ENCODE data around the gene NCAPG2.

NCAPG2 gene

GRCh38 chr7:158623241-158623640, 81.4 kb downstream of the NCAPG2 start:
- Histone ChIP-seq H4K12ac (ENCODE audit: low read depth, low read length) (no peak overlapping the region), H3K23ac (ENCODE audit: low read length) (no peak overlapping the region), H3K18ac (ENCODE audit: low read length) (no peak overlapping the region), H3K4me3 (ENCODE audit: low read depth, low read length) (no peak overlapping the region), H3K79me1 (ENCODE audit: low read length) (no peaks in the 10 kb centered on the region), H2BK5ac (ENCODE audit: low read depth, low read length, poor library complexity) (no peak overlapping the region), H2BK12ac (ENCODE audit: low read length) (no peak overlapping the region), H3K4me2 (ENCODE audit: low read length) (no peak overlapping the region), H3K14ac (ENCODE audit: low read length) (no peak overlapping the region), H3K9ac (ENCODE audit: low read length) (no peak overlapping the region), H3K9me3 (ENCODE audit: insufficient read depth, low read depth, low read length) (no peaks in the 10 kb centered on the region), H4K8ac (ENCODE audit: low read depth, low read length) (no peak overlapping the region), H3K4ac (ENCODE audit: low read depth, low read length) (no peak overlapping the region), H2BK120ac (ENCODE audit: insufficient read depth, low read length, poor library complexity) (no peak overlapping the region), H2AFZ (ENCODE audit: insufficient read depth, low read length, poor library complexity) (no peak overlapping the region), H3K79me2 (ENCODE audit: control insufficient read depth, insufficient read depth, low read length, poor library complexity) (no peaks in the 10 kb centered on the region), H4K91ac (ENCODE audit: low read depth, low read length) (no peak overlapping the region), H2AK5ac (ENCODE audit: low read length) (no peak overlapping the region), H3K27me3 (ENCODE audit: insufficient read depth, low read length) (no peaks in the 10 kb centered on the region), H3K36me3 (ENCODE audit: control insufficient read depth in 1 of 2, insufficient read depth in 2 of 2, low read length in 2 of 2) (peaks cover 0 to 8% of the 10 kb centered on the region in 2 experiments), H3K4me1 (ENCODE audit: control insufficient read depth in 1 of 2, insufficient read depth in 2 of 2, low read length in 2 of 2) (no peaks in the 10 kb centered on the region), H3K27ac (ENCODE audit: low read depth, low read length) (no peak overlapping the region)
- no peak for DNase-seq
- no CpG with 5 or more reads among the region's 13 CpGs for WGBS (ENCODE audit: extremely low coverage, insufficient coverage, insufficient read length)

GRCh38 chr7:158620839-158621441, 83.7 kb downstream of the NCAPG2 start:
- Histone ChIP-seq H3K79me2 (ENCODE audit: control insufficient read depth, insufficient read depth, low read length, poor library complexity) (no peaks in the 10 kb centered on the region), H3K4me3 (ENCODE audit: low read depth, low read length) (no peak overlapping the region), H3K36me3 (ENCODE audit: control insufficient read depth in 1 of 2, insufficient read depth in 2 of 2, low read length in 2 of 2) (peaks cover 0 to 10% of the 10 kb centered on the region in 2 experiments), H2BK5ac (ENCODE audit: low read depth, low read length, poor library complexity) (no peak overlapping the region), H2AFZ (ENCODE audit: insufficient read depth, low read length, poor library complexity) (no peak overlapping the region), H3K4me2 (ENCODE audit: low read length) (no peak overlapping the region), H3K9me3 (ENCODE audit: insufficient read depth, low read depth, low read length) (no peaks in the 10 kb centered on the region), H4K8ac (ENCODE audit: low read depth, low read length) (no peak overlapping the region), H3K23ac (ENCODE audit: low read length) (no peak overlapping the region), H3K27me3 (ENCODE audit: insufficient read depth, low read length) (no peaks in the 10 kb centered on the region), H3K79me1 (ENCODE audit: low read length) (no peaks in the 10 kb centered on the region), H4K91ac (ENCODE audit: low read depth, low read length) (no peak overlapping the region), H2BK120ac (ENCODE audit: insufficient read depth, low read length, poor library complexity) (no peak overlapping the region), H3K4me1 (ENCODE audit: control insufficient read depth in 1 of 2, insufficient read depth in 2 of 2, low read length in 2 of 2) (no peaks in the 10 kb centered on the region), H3K27ac (ENCODE audit: low read depth, low read length) (no peak overlapping the region), H3K18ac (ENCODE audit: low read length) (no peak overlapping the region), H3K9ac (ENCODE audit: low read length) (no peak overlapping the region), H4K12ac (ENCODE audit: low read depth, low read length) (no peak overlapping the region), H2BK12ac (ENCODE audit: low read length) (no peak overlapping the region), H2AK5ac (ENCODE audit: low read length) (no peak overlapping the region), H3K4ac (ENCODE audit: low read depth, low read length) (no peak overlapping the region), H3K14ac (ENCODE audit: low read length) (no peak overlapping the region)
- WGBS (ENCODE audit: extremely low coverage, insufficient coverage, insufficient read length): no CpG with 5 or more reads among the region's 6 CpGs
- no peak for DNase-seq

- H2BK120ac ChIP-seq (ENCODE audit: insufficient read depth, low read length, poor library complexity): no peak overlapping the region
- peaks cover 0 to 10% of the 10 kb centered on the region in 2 experiments for H3K36me3 ChIP-seq (ENCODE audit: control insufficient read depth in 1 of 2, insufficient read depth in 2 of 2, low read length in 2 of 2)
- no peak overlapping the region for H3K18ac ChIP-seq (ENCODE audit: low read length)
- H4K91ac ChIP-seq (ENCODE audit: low read depth, low read length): no peak overlapping the region
- no peaks in the 10 kb centered on the region for H3K79me2 ChIP-seq (ENCODE audit: control insufficient read depth, insufficient read depth, low read length, poor library complexity)
- no peak overlapping the region for H2AFZ ChIP-seq (ENCODE audit: insufficient read depth, low read length, poor library complexity)
- H3K27me3 ChIP-seq (ENCODE audit: insufficient read depth, low read length): no peaks in the 10 kb centered on the region
- DNase-seq: no peak
- no peak overlapping the region for H3K23ac ChIP-seq (ENCODE audit: low read length)
- H3K14ac ChIP-seq (ENCODE audit: low read length): no peak overlapping the region
- no peak overlapping the region for H2AK5ac ChIP-seq (ENCODE audit: low read length)
- H3K79me1 ChIP-seq (ENCODE audit: low read length): no peaks in the 10 kb centered on the region
- WGBS (ENCODE audit: extremely low coverage, insufficient coverage, insufficient read length): no CpG with 5 or more reads among the region's 5 CpGs
- no peak overlapping the region for H4K12ac ChIP-seq (ENCODE audit: low read depth, low read length)
- H4K8ac ChIP-seq (ENCODE audit: low read depth, low read length): no peak overlapping the region
- H3K27ac ChIP-seq (ENCODE audit: low read depth, low read length): no peak overlapping the region
- no peaks in the 10 kb centered on the region for H3K4me1 ChIP-seq (ENCODE audit: control insufficient read depth in 1 of 2, insufficient read depth in 2 of 2, low read length in 2 of 2)
- no peak overlapping the region for H3K4me2 ChIP-seq (ENCODE audit: low read length)
- H3K9ac ChIP-seq (ENCODE audit: low read length): no peak overlapping the region
- no peak overlapping the region for H3K4ac ChIP-seq (ENCODE audit: low read depth, low read length)
- H2BK12ac ChIP-seq (ENCODE audit: low read length): no peak overlapping the region
- H3K4me3 ChIP-seq (ENCODE audit: low read depth, low read length): no peak overlapping the region
- no peak overlapping the region for H2BK5ac ChIP-seq (ENCODE audit: low read depth, low read length, poor library complexity)
- no peaks in the 10 kb centered on the region for H3K9me3 ChIP-seq (ENCODE audit: insufficient read depth, low read depth, low read length)
Observed at GRCh38 chr7:158620418-158620817, 84.2 kb downstream of the NCAPG2 start.

- Histone ChIP-seq H3K27ac (ENCODE audit: low read depth, low read length) (no peak overlapping the region), H3K23ac (ENCODE audit: low read length) (no peak overlapping the region), H4K12ac (ENCODE audit: low read depth, low read length) (no peak overlapping the region), H2BK12ac (ENCODE audit: low read length) (no peak overlapping the region), H2AFZ (ENCODE audit: insufficient read depth, low read length, poor library complexity) (no peak overlapping the region), H3K4me3 (ENCODE audit: low read depth, low read length) (no peak overlapping the region), H3K79me1 (ENCODE audit: low read length) (no peaks in the 10 kb centered on the region), H3K79me2 (ENCODE audit: control insufficient read depth, insufficient read depth, low read length, poor library complexity) (no peaks in the 10 kb centered on the region), H3K4me1 (ENCODE audit: control insufficient read depth in 1 of 2, insufficient read depth in 2 of 2, low read length in 2 of 2) (no peaks in the 10 kb centered on the region), H2AK5ac (ENCODE audit: low read length) (no peak overlapping the region), H2BK120ac (ENCODE audit: insufficient read depth, low read length, poor library complexity) (no peak overlapping the region), H3K4ac (ENCODE audit: low read depth, low read length) (no peak overlapping the region), H4K91ac (ENCODE audit: low read depth, low read length) (no peak overlapping the region), H3K27me3 (ENCODE audit: insufficient read depth, low read length) (no peaks in the 10 kb centered on the region), H4K8ac (ENCODE audit: low read depth, low read length) (no peak overlapping the region), H3K4me2 (ENCODE audit: low read length) (no peak overlapping the region), H3K18ac (ENCODE audit: low read length) (no peak overlapping the region), H2BK5ac (ENCODE audit: low read depth, low read length, poor library complexity) (no peak overlapping the region), H3K14ac (ENCODE audit: low read length) (no peak overlapping the region), H3K9ac (ENCODE audit: low read length) (no peak overlapping the region), H3K36me3 (ENCODE audit: control insufficient read depth in 1 of 2, insufficient read depth in 2 of 2, low read length in 2 of 2) (peaks cover 0 to 7% of the 10 kb centered on the region in 2 experiments), H3K9me3 (ENCODE audit: insufficient read depth, low read depth, low read length) (no peaks in the 10 kb centered on the region)
- no CpG with 5 or more reads among the region's 4 CpGs for WGBS (ENCODE audit: extremely low coverage, insufficient coverage, insufficient read length)
- no peak for DNase-seq
Observed at GRCh38 chr7:158618745-158619140, 85.9 kb downstream of the NCAPG2 start.

Data from trophoblast cell (in vitro differentiated cells and primary cell).